T47D (cell line): ENCODE measurements around the gene RPS19BP1.

ENCODE experiments used
- DNase-seq, 2 experiments: peaks; one replicate each; pipeline versions ENCODE4 v3.0.0 to v3.0.0-alpha.2; 2011 to 2012; ENCODE audit warnings: low read depth in 1 of 2, low spot score in 1 of 2
- JUND ChIP-seq: IDR thresholded peaks from 2 replicates; pipeline ENCODE4 v1.6.1; 2012; ENCODE audit warnings: low read depth
- in situ Hi-C: cut with HindIII; loops from 2 replicates; pipeline ENCODE4 v1.10.0; 2016; ENCODE audit warnings: low sequenced_read_pairs, low pct_unique_long_range_greater_than_20kb

Gene RPS19BP1

GRCh38 chr22:39532215-39533073 is at the start of gene RPS19BP1:
TSS of gene RPS19BP1 (minus strand) at chr22:39532748. CDS start at chr22:39532738, 10 bp downstream.
- TF ChIP-seq JUND, result no peak
- peak; percentile 89 to 99 for DNase-seq
- in situ Hi-C loops, result no loop called here

GRCh38 chr22:39581303-39581702 is 48.8 kb upstream of the RPS19BP1 start:
- no peak for TF ChIP-seq JUND
- in situ Hi-C loops, result no loop called here
- DNase-seq, result no peak

- in situ Hi-C loops, result no loop called here
- DNase-seq, result no peak
- TF ChIP-seq JUND, result no peak
Observed at GRCh38 chr22:39580795-39581194, 48.2 kb upstream of the RPS19BP1 start.

GRCh38 chr22:39580006-39580441 is 47.5 kb upstream of the RPS19BP1 start:
- TF ChIP-seq JUND, result no peak
- DNase-seq, result no peak
- in situ Hi-C loops, result no loop called here

GRCh38 chr22:39577900-39578299 is 45.4 kb upstream of the RPS19BP1 start:
- in situ Hi-C loops, result no loop called here
- no peak for DNase-seq
- no peak for TF ChIP-seq JUND

- TF ChIP-seq JUND, result no peak
- in situ Hi-C loops, result no loop called here
- no peak for DNase-seq
Observed at GRCh38 chr22:39577366-39577765, 44.8 kb upstream of the RPS19BP1 start.

- no peak for DNase-seq
- in situ Hi-C loops, result no loop called here
- no peak for TF ChIP-seq JUND
Observed at GRCh38 chr22:39576027-39576426, 43.5 kb upstream of the RPS19BP1 start.

- no peak for DNase-seq
- no peak for TF ChIP-seq JUND
- in situ Hi-C loops, result no loop called here
Observed at GRCh38 chr22:39575552-39575825, 42.9 kb upstream of the RPS19BP1 start.

- no peak for DNase-seq
- in situ Hi-C loops, result no loop called here
- TF ChIP-seq JUND, result no peak
Observed at GRCh38 chr22:39574779-39575551, 42.4 kb upstream of the RPS19BP1 start.

- no peak for DNase-seq
- TF ChIP-seq JUND, result no peak
- in situ Hi-C loops, result no loop called here
Observed at GRCh38 chr22:39571538-39571937, 39.0 kb upstream of the RPS19BP1 start.

- no peak for DNase-seq
- in situ Hi-C loops, result no loop called here
- TF ChIP-seq JUND, result no peak
Observed at GRCh38 chr22:39570665-39571064, 38.1 kb upstream of the RPS19BP1 start, which contains the start of gene CACNA1I. TSS of gene CACNA1I (plus strand) at chr22:39570753. CDS start at chr22:39570753, 0 bp downstream.

GRCh38 chr22:39570226-39570625 is 37.7 kb upstream of the RPS19BP1 start:
- no peak for DNase-seq
- in situ Hi-C loops, result no loop called here

GRCh38 chr22:39569066-39569465 is 36.5 kb upstream of the RPS19BP1 start:
- in situ Hi-C loops, result no loop called here

More at GRCh38 chr22:39570226-39570625, 37.7 kb upstream of the RPS19BP1 start:
- no peak for TF ChIP-seq JUND

More at GRCh38 chr22:39569066-39569465, 36.5 kb upstream of the RPS19BP1 start:
- DNase-seq, result no peak
- TF ChIP-seq JUND, result no peak
